Measurements from ENCODE around the gene PERM1.
A peak's percentile ranks its signal among the peaks of the same experiment; 100 is the strongest.
"Not testable (repeated sequence)": the region's sequence is repeated elsewhere in the genome, so short reads cannot be mapped to it uniquely, and the experiment has no call there.

PERM1 gene

GRCh38 chr1:997993-998744, 16.3 kb upstream of the PERM1 start:
- DNase-seq, result no peak

DNA sequence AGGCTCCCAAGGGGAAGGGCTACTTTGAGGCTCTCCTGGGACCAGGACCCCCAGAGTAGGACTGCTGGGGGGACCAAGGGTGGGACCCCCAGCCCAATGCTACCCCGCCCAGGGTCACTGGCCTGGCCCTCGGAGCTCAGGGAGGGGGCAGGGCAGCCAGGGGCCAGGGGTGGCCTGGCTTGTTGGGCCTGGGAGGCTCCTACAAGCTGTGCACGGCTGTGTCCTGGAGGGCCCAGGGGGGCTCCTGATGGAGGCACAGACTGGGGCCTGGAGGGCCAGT, 15.8 kb upstream of the PERM1 start:
- DNase-seq, result no peak

DNA sequence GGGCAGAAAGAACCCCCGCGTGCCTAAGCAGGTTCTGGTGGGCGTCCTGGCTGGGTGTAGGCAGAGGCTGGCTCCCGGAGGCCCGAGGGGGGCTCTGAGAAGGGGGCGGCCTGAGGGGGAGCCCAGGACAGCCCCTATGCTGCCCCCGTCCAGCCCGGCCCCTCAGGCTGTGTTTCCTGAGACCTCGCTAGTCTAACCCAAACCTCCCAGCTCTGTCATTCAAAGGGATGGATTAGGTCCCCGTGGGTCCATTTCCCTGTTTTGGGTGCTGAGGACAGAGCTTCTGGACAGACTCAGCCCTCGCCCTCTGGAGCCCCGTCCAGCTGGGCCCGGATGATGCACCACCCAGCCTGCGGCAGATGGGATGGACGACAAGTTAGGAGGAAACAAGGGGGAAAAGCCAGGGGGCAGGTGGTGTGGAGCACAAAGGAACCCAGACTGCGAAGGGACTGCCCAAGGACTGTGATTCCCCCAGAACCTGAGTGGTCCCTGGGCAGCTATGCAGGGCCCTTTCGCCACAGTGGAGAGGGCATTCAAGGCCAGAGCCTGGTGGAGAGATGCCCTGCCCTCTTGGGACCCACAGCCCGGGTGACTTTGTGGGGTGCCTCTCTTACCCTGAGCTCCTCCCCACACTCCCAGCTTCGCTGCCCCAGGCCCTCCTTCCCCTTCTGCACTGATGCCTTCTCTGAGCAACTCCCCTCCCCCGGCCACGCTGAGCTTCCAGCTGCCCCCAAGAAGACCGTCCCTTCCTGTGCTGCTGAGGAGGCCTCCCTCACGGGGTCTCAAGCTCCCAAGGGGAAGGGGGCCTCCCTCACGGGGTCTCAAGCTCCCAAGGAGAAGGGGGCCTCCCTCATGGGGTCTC, 15.2 kb upstream of the PERM1 start:
- DNase-seq, result no peak

GRCh38 chr1:995665-996633, 14.1 kb upstream of the PERM1 start:
- no peak for DNase-seq

GRCh38 chr1:994546-994945, 12.7 kb upstream of the PERM1 start:
- not testable (repeated sequence) for DNase-seq

DNA sequence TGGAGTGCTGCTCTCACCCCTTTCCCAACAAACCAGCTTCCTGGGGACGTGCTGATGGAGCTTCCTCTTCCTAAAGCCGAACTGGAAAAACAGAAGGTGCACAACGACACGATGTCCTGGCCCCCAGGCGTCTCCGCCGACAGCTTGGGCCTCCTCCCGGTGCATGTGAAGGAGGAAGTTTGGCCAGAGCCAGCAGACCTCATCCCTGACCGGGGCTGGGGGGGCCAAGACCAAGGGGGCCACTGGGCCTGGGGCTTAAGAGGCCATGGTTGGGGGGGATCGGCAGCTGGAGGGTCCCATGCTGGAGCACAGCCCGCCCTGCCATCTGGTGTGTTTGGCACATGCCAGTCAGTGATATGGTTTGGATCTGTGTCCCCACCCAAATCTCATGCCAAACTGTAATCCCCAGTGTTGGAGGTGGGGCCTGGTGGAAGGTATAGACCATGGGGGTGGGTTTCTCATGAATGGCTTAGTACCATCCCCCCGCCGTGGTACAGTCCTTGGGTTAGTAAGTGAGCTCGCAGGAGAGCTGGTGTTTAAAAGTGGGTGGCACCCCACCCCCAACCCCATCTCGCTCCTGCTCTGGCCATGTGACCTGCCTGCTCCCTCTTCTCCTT, 11.6 kb upstream of the PERM1 start:
- no peak for DNase-seq

DNA sequence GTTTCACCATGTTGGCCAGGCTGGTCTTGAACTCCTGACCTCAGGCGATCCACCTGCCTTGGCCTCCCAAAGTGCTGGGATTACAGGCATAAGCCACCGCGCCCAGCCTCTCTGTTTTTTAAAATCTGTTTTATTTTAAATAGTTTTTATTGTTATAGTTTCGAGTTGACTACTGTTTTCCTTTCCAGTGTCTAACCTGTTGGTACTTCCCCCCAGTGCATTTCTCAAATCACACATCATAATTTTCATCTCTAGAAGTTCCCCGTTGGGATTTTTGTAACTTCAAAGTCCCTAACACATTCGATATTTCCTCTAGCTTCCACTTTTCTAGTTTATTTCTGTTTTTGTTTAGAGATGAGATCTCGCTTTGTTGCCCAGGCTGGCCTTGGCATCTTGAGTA, 10.5 kb upstream of the PERM1 start:
- no peak for DNase-seq

- DNase-seq, result no peak
These were observed 10.0 kb upstream of the PERM1 start for GRCh38 chr1:991895-992294.

DNA sequence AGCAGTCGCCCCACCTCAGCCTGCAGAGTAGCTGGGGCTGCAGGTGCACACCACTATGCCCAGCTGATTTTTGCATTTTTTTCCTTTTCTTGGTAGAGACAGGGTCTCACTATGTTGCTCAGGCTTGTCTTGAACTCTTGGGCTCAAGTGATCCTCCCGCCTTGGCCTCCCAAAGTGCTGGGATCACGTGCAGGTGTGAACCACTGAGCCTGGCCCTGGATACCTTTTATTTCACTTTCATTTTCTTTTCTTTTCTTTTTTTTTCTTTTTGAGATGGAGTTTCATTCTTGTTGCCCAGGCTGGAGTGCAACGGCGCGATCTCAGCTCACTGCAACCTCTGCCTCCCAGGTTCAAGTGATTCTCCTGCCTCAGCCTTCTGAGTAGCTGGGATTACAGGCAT, 9.4 kb upstream of the PERM1 start:
- not testable (repeated sequence) for DNase-seq

- DNase-seq, result not testable (repeated sequence)
These were observed 6.2 kb upstream of the PERM1 start for GRCh38 chr1:988061-988460.

GRCh38 chr1:985126-985525, 3.2 kb upstream of the PERM1 start:
- no peak for DNase-seq

- DNase-seq, result no peak
These were observed 2.6 kb upstream of the PERM1 start for GRCh38 chr1:984476-984814.

DNA sequence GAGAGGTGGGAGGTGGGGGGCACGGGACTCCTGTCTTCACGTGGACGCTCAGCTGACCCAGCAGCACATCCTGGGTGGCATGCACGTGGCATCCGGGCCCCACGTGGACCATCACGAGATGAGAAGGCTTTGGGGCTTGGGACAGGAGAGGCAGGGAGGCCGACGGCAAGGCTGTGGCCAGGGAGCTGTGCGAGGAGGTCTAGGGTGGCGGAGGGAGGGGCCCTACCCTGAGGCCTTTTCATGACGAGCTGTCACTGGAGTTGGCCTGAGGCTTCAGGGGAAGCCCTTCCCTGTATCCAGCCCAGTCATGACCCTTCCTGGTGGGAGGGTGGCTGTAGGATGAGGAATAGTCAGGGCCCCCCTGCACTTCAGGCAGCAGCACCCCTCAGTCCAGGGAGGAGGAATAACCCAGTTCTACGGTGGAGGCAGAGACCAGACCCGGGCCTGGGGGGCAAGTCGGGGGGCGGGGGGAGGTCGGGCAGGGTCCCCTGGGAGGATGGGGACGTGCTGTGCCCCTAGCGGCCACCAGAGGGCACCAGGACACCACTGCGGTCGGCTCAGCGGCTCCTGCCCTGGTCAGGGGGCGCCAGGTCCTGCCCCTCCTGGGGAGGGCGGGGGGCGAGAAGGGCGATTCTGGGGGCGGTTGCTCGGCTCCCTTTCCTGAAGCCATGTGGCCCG, 2.0 kb upstream of the PERM1 start:
- DNase-seq, result peak; percentile 54 to 58

DNA sequence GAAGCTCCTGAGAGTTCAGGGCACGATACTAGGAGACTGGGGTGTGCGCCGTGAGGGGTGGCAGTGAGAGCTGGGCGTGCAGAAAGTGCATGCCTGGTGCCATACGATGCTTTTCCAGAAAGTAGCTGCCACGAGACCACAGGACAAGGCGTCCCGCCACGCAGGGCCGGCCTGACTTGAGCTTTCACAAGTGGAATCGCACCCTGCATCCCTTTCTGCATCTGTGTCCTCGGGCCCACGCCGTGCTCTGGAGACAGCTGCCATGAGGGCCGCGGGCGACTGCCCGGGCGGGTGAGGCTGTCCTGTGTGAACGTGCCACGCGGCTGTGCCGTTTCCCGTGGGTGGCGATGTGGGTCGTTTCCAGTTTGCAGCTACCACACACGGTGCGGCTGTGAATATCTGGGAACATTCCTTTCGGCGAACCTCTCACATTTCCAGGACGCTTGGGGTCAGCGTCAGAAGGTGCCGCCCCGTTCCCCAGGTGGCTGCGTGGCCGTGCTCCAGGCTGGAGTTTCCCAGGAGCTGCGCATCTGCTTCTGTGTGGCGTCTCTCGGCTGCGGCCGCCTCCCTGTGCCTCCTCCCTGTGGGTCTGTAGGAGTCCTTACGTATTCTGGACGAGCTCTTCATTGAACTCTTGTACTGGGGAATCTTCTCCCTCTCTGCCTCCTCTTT, 1.0 kb upstream of the PERM1 start:
- DNase-seq, result no peak

DNA sequence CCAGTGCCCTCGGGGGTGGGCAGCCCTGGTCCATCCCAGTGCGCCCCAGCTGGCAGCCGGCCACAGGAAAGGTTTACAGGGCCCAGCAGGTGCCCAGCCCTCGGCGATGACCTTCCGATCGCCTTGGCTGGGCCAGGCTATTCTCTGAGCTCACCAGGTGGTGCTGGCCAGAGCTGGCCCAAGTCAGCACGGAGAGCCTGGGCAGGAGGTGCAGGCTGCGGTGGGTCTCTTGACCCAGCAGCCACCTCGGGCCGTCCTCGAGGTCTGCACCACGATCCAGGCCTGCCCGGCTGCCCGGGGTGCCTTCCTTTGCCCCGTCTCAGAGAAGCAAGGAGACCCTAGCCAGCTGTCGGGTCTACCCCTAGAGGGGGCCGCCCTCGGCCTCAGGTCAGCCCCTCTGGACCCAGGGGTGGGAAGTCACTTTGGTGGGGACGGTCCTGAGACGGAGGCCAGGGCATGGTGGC, 370 bp downstream of the PERM1 start:
- DNase-seq, result no peak

GRCh38 chr1:980602-981395, 1.1 kb downstream of the PERM1 start:
- DNase-seq, result no peak

DNA sequence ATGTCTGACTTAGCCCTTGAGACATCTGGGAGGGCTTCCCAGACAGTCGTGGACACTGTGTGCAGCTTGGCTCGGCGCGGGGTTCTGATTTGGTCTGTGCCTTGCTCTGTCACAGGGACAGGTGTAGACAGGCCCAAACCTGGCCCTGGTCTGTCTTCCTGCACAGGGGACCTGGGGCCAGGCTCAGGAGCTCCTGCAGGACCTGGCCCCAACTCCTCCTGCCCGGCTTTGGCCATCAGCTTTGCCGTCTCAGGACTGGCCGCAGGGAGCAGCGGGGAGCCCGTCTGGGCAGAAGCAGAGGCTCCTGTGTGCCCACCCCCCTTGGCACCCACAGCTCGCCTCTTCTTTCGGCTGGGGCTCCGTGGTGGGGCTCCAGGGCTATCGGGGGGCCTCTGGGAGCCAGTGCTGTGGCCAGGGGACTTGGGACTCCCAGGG, 1.7 kb downstream of the PERM1 start:
- DNase-seq, result no peak

DNA sequence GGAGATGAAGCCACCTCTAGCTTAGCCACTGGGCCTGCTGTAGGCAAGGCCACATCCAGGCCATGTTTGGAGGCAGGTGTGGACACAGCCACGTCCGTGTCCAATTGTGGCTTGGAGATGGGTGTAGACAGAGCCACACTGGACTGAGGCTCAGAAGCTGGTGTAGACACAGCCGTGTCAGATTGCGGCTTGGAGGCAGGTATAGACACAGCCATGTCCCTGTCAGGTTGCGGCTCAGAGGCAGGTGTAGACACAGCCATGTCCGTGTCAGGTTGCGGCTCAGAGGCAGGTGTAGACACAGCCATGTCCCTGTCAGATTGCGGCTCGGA, 2.2 kb downstream of the PERM1 start:
- no peak for DNase-seq

DNA sequence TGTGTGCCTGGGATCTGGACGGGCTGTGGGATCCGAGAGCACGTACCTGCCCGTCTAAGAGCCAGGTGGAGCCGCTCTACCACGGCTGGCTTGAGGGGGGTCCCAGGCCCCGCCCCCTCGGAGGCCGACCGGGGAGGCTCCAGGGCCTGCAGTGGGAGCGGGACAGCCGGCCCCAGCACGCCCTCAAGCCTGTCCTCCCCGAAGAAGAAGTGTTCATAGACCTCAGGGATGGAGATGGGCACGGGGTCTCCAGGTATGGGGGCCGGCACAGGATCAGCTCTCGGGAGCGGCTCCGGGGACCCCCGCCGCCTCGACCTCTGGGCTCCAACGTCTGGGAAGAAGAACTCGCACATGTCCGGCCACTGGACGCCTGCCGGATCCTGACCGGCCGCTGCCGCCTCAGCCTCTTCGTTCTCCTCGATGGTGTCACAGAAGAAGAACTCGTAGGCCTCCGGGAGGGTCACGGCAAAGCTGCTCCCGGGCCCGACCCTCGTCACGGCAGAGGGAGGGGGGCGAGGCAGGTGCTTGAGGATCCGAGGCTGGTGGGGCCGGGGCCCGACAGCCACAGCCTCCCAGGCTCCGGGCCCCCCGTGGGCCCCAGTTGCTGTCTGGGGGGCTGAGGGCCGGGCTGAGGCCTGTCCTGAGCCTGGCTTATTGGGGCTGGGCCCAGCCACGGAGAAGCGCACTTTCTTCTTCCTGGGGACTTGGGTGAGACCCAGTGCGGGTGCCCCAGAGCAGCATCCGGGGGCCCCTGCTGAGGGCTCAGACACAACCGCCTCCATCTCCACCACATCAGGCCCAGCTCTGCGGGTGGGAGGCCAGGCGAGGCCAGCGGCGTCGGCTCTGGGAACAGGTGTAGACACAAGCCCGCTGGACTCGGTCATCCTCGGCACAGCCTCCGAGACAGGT, 2.8 kb downstream of the PERM1 start:
- DNase-seq, result no peak

Measured in CD4-positive, alpha-beta T cell treated with Interleukin-1 beta for 1 hour (primary cell).